NCI-H524 (cell line): ENCODE data around the gene SEZ6L.

Experiments
- DNase-seq, 2 experiments: peaks; one replicate each; lab custom pipeline; 2025; lab: John Stamatoyannopoulos, UW

Gene SEZ6L

DNA sequence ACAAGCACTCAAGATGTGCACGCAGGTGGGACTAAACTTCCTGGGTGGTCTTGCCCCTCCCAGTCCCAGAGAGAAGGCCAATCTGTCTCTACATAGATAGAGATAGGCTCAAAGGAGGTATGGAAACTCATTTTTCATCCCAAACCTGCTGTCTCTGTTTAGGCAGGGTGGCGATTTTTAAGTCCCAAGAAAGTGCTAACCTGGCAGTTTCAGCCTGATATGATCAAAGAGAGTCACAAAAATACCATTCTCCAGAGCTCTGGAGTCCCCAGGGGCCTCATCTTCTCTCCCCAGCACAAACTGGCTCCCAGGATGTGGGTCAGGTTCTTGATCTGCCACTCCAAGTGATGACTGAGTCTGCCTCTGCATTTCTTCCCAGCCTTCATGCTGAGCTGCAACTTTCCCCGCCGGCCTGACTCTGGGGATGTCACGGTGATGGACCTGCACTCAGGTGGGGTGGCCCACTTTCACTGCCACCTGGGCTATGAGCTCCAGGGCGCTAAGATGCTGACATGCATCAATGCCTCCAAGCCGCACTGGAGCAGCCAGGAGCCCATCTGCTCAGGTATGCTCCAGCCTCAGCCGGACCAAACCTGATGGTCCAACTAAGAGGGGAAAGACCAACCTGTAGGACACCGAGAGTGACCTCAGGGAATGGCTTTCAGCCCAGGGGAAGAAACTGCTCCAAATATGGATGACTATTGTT lies 129.5 kb downstream of the SEZ6L start:
- DNase-seq, result no peak

DNA sequence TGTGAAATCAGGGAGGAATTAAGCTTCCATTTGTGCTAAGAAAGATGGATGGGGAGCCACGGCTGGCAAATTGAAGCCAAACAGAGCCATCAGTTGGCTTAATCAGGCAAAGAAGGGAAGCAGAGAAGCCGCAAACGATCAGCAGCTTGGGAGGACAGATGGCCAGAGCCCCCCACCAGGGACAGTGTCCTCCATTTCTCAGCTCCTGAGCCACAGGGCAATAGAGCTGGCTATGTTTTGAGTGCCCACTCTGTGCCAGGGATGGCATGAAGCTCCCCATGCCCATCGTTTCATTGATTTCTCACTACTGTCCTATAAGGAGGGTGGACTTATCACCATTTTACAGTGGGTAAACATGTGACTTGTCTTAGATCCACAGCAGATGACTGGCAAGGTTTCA lies 133.5 kb downstream of the SEZ6L start:
- peak in 1 of 2 experiments; percentile 34 for DNase-seq

DNA sequence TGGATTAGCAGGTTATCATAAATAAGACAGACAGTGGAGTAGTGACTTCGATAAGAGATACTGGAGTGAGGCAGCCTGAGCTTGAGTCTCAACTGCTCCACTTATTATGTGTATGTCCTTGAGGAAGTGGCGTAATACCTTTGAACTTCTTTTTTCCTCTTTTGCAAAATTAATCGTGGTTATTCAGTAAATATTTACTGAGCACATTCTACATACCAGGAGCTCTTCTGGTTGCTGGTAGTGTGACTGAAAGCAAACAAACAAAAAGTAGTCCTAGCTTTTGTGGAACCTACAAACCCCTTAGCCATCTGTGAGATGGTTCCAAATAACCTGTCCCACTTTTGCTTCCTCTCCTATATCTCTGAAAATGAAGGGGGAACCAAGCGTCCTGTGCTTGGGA lies 134.2 kb downstream of the SEZ6L start:
- no peak for DNase-seq

DNA sequence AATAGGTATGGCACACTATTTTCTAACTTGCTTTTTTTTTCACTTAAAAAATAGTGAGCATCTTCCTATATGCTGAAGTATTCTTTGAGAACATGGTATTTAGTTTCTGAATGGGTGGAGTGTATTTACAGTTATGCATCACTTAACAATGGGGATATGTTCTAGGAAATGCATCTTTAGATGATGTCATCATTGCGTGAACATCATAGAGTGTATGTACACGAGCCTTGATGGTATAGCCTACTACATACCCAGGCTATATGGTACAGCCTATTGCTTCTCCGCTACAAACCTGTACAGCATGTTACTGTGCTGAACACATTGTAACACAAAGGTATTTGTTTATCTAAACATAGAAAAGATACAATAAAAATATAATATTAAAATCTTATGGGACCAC lies 135.5 kb downstream of the SEZ6L start:
- DNase-seq, result no peak

DNA sequence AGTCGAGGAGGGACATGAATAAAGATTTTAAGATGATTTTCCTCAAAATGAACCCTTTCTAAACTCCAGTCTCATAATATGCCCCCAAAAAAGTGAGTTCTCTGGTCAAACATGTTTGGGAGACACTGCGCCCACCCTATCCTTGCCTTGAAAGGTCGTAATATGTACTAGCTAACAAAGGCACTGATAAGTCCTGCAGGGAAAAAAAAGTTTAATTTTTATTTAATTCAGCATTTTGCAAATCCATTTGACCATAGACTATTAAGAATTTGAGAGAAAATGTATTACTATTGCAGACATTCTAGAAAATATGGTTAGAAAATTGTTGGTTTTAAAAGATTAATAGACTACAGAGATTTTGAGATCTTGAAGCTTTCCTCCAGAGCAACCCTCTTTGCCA lies 139.2 kb downstream of the SEZ6L start:
- no peak for DNase-seq

GRCh38 chr22:26310616-26311015 lies 141.4 kb downstream of the SEZ6L start:
- no peak for DNase-seq

DNA sequence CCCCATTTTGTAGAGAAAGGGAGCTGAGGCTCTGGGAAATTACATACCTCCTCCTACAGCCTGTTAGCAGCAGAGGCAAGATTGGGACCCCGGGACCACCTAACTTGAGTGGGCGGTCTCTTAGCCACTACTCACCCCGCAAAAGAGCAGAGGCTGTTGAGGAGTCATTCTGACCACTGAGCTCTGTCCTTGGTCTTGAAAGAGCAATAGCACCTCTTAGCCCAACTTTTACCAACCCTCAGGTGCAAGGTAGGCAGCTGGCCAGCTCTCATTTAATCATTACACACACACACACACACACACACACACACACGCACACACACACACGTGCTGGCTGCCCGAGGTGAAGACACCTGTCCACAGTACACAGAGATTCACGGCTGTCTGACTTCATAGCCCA lies 144.0 kb downstream of the SEZ6L start:
- no peak for DNase-seq

- DNase-seq, result no peak
Observed at GRCh38 chr22:26314171-26314570, 144.9 kb downstream of the SEZ6L start.

GRCh38 chr22:26314656-26315055 lies 145.4 kb downstream of the SEZ6L start:
- no peak for DNase-seq

DNA sequence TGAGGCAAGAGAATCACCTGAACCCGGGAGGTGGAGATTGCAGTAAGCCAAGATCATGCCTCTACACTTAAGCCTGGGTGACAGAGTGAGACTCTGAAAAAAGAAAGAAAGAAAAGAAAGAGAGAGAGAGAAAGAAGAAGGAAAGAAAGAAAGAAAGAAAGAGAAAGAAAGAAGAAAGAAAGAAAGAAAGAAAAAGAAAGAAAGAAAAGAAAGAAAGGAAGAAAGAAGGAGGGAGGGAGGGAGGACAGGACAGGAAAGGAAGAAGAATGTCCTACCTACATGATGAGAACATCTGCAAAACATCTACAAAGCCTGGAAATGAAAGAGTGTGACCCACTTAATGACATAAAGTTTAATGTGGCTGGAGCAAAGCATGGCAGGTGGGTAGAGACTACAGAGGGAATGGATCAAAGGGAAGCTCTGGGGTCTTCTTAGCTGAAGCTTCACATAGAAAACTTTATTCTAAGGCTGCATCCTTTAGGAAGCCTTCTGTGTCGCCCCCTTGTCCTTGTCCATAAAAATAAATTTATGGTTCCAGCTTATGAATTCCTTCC lies 147.5 kb downstream of the SEZ6L start:
- DNase-seq, result no peak

GRCh38 chr22:26318975-26319374 lies 149.7 kb downstream of the SEZ6L start:
- no peak for DNase-seq

GRCh38 chr22:26320447-26320846 lies 151.2 kb downstream of the SEZ6L start:
- no peak for DNase-seq

DNA sequence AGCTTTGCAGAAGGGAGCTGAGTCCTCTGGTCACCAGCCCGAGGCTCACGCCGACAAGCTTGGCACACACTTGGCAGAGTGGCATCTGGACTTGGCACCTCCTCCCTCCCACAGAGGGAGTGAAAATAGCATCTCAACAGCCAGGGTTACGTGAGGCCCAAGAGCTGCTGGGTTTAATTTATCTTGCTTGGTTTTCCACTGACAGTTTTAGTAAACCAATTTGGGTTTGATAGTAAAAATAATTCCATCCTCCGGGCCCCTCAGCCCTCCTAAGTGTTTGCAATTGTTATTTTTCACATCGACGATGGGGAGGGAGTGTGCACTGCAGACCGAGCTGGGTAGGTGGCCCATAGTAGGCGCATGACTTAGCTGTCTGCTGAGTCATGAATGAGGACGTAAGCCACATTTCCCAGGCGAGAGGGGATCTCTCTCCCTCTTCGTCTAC lies 152.2 kb downstream of the SEZ6L start:
- DNase-seq, result peak; percentile 38 to 79

DNA sequence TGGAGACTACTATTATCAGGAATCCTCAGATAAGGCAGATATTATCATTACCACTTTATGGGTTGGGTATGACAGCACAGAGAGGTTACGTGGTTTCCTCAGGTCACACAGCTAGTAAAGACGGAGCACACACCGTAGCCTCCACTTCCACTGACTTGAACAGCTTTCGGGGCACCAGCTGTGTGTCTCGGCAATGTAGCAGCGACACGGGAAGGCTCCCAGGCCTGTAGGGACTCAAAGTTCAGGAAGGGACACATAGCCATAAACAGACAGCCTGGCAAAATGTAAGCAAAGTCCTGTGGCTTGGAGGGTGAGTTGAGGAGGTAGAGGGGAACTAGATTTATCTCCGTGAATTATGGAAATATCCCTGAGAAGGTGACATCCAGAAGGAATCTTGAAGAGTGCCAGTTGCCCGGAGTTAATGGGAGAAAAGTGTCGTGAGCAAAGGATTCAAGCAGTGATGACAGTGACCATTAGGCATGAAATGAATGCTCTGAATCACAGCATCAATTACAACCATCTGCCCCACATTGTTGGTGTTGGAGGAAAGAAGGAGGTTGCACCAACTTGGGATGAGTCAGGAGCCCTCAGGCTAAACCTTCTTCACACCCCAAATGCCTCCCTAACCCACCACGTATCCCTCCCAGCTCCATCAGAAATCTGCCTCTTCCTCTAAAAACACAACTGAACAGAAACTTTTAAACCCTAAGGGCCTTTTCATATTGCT lies 153.1 kb downstream of the SEZ6L start:
- peak in 1 of 2 experiments; percentile 24 for DNase-seq

- DNase-seq, result no peak
Observed at GRCh38 chr22:26323013-26323412, 153.8 kb downstream of the SEZ6L start.

DNA sequence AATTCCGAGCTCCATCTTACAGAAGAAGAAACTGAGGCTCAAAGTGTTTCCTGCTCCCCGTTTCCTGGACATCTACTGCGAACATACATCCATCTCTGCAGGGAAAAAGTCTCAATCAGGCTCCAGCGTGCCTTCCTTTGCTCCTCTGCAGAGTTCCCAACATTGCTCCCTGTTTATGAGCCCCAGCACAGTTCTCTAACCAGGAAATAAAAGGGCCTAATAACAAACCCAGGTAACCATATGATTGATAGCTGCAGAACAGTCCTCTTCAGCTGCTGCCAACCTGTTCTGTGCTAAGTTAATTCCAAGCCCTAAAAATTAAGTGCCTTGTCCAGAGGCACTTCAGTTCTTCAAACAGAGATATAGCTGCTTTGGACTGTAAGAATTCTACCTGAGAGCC lies 154.9 kb downstream of the SEZ6L start:
- no peak for DNase-seq

GRCh38 chr22:26325641-26326040 lies 156.4 kb downstream of the SEZ6L start:
- DNase-seq, result peak; percentile 77 to 90

- DNase-seq, result no peak
Observed at GRCh38 chr22:26326803-26327202, 157.5 kb downstream of the SEZ6L start.

GRCh38 chr22:26327306-26327705 lies 158.0 kb downstream of the SEZ6L start:
- no peak for DNase-seq

GRCh38 chr22:26328221-26328620 lies 159.0 kb downstream of the SEZ6L start:
- DNase-seq, result no peak

GRCh38 chr22:26330971-26331625 lies 161.8 kb downstream of the SEZ6L start:
- DNase-seq, result peak; percentile 54 to 69

GRCh38 chr22:26333088-26333800 lies 164.0 kb downstream of the SEZ6L start:
- no peak for DNase-seq
